Thyroid gland (tissue), 4 donors: Measurements from ENCODE around the gene ZWILCH.

ENCODE experiments used
- CTCF ChIP-seq, 6 experiments: fragments of 200-600 bp in 3 of 6; fragments of 450-650 bp in 3 of 6; sonication (generic) in 3 of 6; IDR thresholded peaks; one replicate each; pipeline ENCODE4 v1.5.1; 2016 to 2019; ENCODE audit warnings: antibody characterized with exemption in 6 of 6, mild to moderate bottlenecking in 2 of 6, inconsistent platforms in 1 of 6, moderate library complexity in 1 of 6
- POLR2A ChIP-seq, 2 donors: fragments of 450-650 bp; IDR thresholded peaks; one replicate each; pipeline ENCODE4 v1.6.1; 2017; ENCODE audit warnings: antibody characterized with exemption in 2 of 2, mild to moderate bottlenecking in 2 of 2, moderate library complexity in 1 of 2

- TF ChIP-seq CTCF (IDR thresholded peaks at IDR 0.05) (no peak), POLR2A (IDR thresholded peaks at IDR 0.05) (no peak)
Measured at GRCh38 chr15:66573719-66574595, 68.8 kb downstream of the ZWILCH start.
